HG03342 (cell line): ENCODE measurements around the gene SH3GL1.
"Not testable (repeated sequence)": the region's sequence is repeated elsewhere in the genome, so short reads cannot be mapped to it uniquely, and the experiment has no call there.

ENCODE experiments used
- ATAC-seq: cut with Tn5 transposase; IDR thresholded peaks from one replicate; pipeline ENCODE4 v1.9.1; 2021; ENCODE audit warnings: mild to moderate bottlenecking, moderate library complexity; ENCODE audit not compliant: unreplicated experiment

Gene SH3GL1

DNA sequence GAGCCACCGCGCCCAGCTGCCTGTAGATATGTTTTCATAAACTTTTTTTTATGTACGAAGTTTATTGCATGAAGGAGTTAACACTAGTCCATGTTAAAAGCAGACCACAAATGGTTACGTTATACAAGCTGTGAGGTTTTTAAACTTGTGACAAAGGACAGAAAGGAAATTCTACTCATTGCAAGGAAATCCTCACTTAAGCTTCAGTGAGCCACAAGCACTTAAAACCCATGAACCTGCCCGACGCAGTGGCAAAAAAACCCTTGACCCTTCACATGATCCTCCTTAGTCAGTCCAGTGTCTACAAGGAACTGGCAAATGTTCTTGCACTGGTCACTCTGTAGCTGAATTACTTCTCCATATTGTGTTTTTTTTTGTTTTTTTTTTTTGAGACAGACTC is 52.8 kb downstream of the SH3GL1 start:
- ATAC-seq = no peak

DNA sequence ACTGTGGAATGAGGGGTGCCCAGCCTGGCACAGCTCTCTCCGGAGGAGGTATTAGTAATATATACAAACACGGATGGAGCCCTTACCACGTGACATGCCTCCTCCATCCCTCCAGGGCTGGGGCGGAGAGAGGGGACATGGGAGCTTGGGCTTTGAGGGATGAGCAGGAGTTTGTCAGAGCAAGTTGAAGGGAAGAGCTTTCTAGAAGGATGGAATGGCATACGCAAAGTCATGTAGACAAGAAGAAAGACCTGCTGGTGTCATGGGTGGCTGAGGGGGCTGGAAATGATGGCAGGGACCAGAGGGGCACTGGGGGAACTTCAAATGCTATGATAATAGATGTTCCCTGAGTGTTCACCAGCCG is 54.3 kb downstream of the SH3GL1 start:
- no peak for ATAC-seq

DNA sequence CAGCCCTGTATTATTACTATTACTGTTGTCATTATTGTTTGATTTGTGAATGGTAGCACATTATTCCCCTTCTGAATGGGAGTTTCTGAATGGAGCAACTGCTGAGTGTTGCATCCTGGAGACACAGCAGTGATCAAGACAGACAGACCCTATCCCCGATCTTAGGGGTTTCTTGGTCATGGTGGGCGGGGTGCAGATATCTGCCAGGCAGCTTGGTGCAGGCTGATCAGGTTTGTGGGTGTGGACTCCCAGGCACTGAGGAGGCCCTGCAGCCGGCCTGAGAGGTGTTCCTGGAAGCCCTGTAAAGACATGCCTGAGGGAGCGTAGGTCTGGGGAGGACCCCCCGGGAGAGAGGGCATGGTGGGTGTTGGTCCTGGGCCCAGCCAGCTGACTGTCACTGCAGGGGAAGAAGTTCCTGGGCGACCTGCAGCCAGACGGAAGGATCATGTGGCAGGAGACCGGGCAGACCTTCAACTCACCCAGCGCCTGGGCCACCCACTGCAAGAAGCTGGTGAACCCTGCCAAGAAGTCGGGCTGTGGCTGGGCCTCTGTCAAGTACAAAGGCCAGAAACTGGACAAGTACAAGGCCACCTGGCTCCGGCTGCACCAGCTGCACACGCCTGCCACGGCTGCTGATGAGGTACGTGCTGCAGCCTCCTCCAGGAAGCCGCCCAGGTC is 54.9 kb downstream of the SH3GL1 start:
- no peak for ATAC-seq

DNA sequence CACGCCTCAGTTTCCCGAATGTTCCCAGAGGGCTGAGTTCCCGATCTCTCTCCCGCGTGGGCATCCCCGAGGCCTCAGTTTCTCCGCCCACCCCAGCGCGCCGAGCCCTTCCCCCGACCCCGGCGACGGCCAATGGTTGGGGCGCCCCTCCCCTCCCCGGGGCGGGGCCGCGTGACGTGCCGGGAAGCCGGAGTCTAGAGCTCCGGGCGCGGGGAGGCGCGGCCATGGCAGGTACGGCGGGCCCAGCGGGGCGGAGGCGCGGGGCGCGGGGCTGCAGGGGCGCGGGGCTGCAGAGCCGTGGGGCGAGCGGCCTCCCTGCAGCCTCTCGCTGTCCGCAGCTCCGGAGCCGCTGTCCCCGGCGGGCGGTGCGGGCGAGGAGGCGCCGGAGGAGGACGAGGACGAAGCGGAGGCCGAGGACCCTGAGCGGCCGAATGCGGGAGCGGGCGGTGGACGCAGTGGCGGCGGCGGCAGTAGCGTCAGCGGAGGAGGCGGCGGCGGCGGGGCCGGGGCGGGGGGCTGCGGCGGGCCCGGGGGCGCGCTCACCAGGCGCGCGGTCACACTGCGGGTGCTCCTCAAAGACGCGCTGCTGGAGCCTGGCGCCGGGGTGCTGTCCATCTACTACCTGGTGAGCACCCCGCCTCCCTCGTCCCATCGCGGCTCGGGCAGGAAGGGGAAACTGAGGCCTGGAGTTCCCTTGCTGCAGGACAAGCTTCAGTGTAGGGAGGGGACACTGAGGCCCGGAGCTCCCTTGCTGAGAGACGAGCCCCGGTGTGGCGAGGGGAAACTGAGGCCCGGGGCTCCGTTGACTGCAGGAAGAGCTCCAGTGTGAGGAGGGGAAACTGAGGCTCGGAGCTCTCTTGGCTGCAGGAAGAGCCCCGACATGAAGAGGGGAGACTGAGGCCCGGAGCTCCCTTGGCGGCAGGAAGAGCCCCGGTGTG is 56.7 kb downstream of the SH3GL1 start, which contains the start of gene MPND:
TSS of gene MPND (plus strand) at position 193 of the 938 bp plus-strand sequence. CDS start at position 225, 32 bp downstream.
- ATAC-seq = peak; percentile 48

DNA sequence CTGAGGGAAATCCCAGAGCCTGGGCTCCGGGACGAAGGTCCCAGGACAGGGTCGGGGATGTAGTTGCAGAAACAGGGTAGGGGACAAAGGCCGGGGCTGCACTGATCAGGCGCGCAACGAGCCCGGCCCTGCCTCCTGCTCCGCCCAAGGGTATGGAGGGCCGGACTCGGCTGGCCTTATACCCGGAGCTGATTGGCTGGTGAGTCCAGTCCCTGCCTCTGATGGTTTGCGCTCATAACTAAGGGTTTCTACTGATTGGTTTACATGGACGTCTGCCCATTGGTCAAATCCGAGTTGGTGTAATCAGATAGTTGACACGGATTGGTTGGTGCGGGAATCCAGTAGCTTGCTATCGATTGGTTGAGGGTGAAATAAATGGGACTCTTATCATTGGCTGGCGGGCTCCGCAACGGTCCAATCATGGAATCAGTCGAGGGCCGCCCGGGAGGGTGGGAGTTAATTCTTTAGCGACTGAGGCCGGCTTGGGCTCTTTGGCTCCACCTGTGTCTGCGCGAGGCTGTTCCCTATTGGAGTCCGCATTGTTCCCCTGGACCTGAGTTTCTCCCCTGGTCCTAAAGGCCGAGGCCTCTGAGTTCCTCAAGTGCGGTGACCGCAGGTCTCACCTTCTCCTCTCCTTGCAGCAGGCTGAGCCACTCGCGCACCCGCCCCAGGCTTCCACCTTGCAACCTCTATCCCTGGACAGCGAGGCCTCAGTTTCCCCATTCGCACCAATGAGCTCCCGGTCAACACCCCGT is 57.6 kb downstream of the SH3GL1 start:
- ATAC-seq = peak; percentile 88

DNA sequence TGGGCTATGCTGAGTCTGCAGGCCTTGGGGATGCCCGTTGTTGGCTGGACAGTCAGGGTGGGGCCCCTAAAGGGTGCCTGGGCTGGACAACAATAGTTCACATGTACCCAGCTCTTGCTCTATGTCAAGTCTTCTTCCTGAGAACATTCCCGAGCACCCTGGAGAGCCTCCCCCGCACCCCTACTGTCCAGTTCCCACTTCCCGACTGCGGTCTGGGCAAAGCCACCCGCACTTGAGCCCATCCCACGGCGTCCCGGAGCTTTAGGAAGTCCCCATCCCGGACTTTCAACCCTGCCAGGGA is 58.1 kb downstream of the SH3GL1 start:
- ATAC-seq = no peak

DNA sequence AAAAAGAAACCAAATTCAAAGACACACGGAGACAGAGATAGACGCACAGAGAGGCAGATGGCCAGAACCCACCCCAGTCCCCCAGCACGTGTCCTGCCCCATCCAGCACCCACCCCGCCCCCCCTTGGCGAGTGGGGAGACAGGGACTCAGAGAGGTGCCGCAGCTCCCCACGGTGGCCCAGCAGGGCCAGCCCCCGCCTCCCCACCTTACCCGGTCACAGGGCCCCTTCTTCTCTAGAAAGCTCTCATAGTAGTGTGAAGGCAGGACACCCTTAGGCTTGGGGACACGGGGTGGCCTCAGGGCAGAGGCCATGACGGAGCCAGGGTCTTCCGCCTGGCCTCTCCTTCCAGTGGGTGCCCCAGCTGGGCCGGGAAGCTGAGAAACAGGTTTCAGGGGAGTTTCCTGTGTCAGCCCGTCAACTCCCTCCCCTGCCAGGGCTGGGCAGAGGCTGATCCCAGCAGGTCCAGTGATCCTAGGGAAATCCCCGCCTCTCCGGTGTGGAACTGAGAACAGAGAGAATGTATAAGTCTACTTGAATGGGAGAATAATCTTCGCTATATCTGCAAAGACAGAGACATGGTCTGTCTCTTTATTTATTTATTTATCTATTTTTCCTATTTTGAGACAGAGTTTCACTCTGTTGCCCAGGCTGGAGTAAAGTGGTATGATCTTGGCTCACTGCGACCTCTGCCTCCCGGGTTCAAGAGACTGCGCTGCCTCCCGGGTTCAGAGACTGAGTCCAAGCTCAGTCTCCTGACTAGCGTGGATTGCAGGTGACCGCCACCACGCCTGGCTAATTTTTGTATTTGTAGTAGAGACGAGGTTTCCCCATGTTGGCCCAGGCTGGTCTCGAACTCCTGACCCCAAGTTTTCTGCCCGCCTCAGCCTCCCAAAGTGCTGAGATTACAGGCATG is 61.6 kb downstream of the SH3GL1 start, which contains the start of gene STAP2:
TSS of gene STAP2 (minus strand) at position 387 of the 915 bp plus-strand sequence. CDS start at position 313, 74 bp downstream.
- no peak for ATAC-seq

DNA sequence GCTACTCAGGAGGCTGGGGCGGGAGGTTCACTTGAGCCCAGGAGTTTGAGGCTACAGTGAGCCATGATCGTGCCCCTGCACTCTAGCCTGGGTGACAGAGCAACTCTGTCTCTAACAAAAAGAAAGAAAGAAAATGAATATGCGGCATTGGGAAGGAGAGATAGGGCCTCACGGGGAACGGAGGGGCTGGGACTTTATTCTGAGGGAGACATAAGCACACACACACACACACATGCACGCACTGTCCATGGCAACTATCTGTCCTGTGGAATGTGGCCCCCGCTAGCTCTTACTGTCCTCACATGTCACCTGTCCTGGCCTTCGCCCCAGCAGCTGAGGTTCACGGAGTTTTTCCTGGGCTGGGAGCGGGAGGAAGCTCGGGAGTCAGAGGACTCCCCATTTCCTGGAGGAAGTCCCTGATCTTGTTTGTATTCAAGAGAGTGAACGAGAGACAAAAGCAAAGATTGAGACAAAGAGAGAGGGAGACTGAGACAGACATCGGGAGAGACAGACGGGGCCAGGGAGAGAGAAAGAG is 62.4 kb downstream of the SH3GL1 start:
- no peak for ATAC-seq

DNA sequence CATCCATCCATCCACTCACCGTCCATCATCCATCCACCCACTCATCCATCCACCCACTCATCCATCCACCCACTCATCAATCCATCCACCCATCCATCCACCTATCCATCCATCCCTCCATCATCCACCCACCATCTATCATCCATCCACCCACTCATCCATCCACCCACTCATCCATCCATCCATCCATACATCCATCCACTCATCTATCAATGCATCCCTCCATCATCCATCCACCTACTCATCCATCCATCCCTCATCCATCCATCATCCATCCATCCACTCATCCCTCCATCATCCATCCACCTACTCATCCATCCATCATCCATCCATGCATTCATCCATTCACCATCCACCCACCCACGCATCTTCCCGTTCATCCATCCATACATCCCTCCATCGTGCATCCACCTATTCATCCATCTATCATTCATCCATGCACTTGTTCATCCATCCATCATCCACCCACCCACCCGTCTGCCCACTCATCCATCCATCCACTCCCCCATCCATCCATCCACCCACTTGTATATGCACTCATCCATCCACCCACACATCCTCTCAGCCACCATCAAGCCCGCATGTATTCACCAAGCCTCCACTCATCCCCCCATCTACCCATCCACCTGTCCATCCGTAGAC is 65.3 kb downstream of the SH3GL1 start:
- no peak for ATAC-seq

DNA sequence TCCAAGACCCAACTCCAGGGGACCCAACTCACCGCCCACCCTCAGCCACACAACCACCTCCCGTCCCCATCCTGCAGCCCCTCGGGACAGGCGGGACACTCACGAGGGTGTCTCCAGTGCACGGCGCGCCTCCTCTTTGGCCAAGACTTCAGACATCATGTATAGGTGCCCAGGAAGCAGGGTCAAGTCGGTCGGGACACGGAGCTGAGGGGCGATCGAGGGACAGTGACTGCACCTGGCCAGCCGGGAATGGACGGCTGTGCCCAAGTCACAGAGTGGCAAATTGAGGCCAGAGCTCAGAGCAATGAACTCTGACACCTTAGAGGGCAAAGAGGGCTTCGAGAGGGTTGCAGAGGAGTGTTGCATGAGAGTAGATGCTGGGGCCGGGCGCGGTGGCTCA is 70.5 kb downstream of the SH3GL1 start:
- ATAC-seq = no peak

DNA sequence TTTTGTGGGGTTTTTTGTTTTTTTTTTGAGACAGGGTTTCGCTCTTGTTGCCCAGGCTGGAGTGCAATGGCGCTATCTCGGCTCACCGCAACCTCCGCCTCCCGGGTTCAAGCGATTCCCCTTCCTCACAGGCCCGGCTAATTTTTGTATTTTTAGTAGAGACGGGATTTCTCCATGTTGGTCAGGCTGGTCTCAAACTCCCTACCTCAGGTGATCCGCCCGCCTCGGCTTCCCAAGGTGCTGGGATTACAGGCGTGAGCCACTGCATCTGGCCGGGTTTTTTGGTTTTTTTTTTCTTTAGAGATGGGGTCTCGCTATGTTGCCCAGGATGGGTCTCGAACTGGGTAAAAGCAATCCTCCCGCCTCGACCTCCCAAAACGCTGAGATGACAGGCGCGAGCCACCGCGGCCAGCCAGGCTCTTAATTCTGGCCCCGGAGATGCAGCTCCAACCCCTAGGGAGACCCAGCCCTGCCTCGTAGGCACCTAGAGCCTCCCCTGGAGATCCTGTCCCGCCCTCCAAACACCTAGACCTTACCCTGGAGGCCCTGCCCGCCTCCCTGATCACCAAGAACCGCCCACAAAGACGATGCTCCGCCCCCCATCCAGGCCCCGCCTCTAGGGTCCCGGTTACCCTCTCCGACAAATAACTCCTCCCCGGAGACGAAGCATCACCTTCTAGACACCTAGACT is 71.2 kb downstream of the SH3GL1 start:
- ATAC-seq = not testable (repeated sequence)

DNA sequence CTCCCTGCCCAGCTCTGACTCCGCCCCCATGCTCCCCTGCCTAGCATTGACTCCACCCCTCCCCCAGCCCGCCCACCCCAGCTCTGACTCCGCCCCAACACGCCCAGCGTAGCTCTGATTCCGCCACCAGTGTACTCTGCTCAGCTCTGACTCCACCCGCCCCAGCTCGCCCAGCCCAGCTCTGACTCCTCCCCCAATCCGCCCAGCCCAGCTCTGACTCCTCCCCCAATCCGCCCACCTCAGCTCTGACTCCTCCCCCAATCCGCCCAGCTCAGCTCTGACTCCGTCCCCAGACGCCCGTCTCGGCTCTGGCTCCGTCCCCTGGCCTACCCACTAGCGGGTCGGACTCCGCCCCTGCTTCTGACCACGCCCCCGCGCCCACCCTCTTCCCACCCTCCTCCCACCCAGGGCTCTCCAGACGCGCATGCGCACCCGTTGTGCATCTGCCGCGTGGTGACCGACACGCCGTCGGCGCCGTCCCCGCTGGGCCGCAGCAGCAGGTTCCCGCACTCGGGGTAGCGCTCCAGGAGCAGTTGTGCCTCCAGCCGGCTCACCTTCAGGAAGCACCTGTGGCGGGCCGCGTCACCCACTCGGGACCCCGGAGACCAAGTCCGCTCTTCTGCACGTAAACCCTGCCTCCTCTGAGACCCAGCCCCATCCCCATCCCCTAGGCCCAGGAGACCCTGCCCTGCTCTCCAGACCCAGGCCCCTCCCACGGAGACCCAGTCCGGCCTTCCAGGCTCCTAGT is 71.9 kb downstream of the SH3GL1 start:
- peak; percentile 77 for ATAC-seq

DNA sequence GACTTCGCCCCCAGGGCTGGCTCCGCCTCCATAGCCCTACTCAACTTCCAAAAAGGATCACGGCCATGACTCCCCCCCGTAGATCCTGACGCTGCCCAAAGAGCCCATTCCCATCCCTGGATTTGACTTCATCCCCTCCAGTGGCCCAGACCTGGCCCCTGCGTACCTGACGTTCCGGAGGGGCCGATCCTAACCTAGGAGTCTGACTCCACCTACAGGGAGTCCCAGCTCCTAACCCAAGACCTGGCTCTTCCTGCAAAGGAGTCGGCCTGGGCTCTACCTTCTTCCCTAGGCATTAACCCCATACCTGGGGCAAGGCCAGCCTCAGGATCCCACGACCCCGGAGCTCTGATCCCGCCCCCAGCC is 72.5 kb downstream of the SH3GL1 start:
- ATAC-seq = no peak

DNA sequence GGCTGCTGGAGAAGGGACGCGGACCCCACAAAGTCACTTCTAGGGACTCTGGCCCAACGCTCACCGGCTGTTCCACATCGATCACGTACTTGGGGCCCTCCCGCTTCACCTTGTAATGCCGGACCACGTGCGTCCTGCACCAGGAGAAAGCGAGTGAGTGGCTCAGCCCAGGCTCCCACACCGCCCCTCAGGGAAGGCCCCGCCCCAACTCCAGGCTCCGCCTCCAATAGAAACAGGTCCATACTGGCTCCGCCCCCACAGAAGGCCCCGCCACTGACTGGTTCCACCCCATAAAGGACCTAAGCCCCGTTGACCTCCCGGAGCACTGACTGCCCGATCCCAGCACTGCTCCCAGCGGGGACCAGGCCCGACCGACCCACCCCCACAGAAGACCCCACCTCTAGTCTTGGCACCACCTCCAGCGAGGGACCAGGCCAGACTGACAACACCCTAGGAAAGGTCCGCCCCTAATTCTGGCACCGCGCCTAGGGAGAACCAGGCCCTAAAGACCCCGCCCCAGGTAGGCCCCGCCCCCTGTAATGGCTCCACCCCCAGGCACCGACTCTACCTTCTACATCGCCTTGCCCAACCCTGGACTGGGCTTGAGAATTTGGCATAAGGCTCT is 73.0 kb downstream of the SH3GL1 start:
- ATAC-seq = no peak

DNA sequence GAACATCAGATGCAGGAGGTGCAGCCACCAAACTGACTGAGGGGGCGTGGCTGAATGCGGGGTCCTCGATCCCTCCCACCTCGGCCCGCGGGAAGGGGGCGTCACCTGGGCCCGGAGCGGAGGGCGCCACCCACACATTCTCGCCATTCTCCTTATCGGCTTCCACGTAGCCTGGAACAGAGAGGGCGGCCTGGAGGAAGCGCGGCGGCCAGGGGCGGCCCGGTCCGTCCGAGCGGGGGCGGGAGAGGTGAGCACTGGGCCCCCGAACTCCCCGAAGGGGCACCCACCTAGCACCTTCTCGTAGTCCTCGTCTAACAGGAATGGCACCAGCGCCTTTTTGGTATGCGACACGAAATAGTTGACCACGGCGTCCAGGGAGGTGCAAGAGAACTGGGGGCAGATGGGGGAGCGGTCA is 73.5 kb downstream of the SH3GL1 start:
- ATAC-seq = no peak

DNA sequence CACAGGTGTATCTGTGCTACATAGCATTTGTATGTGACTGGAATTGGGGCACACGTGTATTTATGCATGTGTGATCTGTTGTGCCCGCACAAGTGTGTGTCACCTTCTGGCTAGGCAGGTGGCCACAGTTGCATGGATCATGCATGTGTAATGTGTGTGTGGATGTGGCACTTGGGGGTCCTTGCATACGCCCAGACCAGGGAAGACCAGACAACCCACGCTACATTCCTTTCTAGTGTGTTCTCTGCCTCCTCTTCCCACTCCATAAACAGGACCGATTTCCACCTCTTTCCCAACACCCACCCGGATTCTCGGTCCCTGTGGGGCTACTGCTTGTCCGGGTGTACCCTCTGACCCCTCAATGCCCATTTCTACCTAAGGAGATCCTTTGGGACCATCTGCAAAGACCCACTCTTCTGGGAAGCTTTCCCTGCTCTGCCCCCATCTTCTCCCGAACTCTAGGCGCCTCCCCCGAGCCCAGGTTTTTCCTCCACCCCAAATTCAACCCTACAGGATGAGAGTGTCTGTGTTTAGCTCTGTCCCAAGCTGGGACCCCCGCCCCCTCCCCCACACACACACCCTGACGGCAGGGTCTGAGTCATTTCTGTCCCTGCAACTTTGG is 74.0 kb downstream of the SH3GL1 start:
- no peak for ATAC-seq

DNA sequence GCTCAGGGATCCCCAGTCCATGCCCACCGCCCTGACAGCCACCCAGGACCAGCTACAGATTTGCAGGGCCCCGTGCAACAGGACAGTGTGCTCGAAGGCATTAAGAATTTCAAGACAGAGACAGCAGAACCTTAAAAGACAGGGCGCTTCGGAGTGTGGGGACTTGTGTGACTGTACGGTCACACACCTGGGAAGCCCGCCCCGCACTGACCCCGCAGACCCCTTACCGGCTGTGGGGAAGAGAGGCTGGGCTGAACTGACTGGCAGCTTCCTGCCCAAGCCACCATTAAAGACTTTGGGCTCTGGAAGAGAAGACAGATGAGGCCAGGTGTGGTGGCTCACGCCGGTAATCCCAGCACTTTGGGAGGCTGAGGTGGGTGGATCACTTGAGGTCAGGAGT is 76.1 kb downstream of the SH3GL1 start:
- ATAC-seq = no peak

DNA sequence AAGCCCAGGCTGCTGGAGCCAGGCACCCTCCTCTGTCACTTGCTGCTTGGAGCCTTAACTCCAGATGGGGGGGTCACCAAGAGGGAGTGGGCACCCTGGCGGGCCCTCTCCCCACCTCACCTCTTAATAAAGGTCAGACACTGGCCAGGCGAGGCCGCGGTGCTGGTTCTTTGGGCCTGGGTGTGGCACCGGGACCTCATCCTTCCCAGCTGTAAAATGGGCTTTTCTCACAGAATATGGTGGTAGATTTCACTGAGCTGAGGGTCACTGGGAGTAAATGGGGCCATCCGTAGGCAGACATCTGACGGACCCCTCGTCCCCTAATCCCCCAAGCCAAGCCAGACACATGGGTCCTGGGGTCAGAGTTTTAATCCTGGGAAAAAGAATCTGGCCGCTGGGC is 76.7 kb downstream of the SH3GL1 start:
- ATAC-seq = no peak
